ENCODE results near the gene GPN2. TPM values are rescaled to one million over a fixed set of nuclear protein-coding genes. Genes with fewer than 3 reads are reported as not detected.

GPN2 gene
- total RNA-seq, 1 donor from 2014 or later = 9.5 TPM

DNA sequence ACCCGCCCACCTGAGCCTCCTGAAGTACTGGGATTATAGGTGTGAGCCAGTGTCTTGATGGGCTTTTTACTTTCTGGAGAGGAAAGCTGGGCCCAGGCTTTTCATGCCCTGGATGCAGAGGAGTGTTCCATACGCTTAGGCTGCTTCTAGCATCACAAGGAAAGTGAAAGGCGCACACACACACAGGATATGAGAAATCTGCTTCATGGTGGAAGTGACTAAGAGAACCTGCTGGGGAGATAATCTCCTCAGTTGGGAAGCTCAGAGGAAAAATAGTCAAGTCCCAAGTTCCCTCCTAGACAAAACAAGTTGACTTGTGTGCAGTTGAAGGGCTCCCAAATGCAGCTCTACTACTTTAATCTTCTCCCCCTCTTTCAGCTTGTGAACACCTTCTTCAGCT, 33.6 kb upstream of the GPN2 start:
- Histone ChIP-seq H3K4me3 (ENCODE audit: low read depth, low read length) (no peak overlapping the region), H3K36me3 (ENCODE audit: control insufficient read depth, insufficient read depth, low read length) (no peaks in the 10 kb centered on the region), H3K27me3 (ENCODE audit: control insufficient read depth, insufficient read depth, low read length) (no peaks in the 10 kb centered on the region)
- DNase-seq (ENCODE audit: low read depth) = no peak
- TF ChIP-seq, protein P1, sequence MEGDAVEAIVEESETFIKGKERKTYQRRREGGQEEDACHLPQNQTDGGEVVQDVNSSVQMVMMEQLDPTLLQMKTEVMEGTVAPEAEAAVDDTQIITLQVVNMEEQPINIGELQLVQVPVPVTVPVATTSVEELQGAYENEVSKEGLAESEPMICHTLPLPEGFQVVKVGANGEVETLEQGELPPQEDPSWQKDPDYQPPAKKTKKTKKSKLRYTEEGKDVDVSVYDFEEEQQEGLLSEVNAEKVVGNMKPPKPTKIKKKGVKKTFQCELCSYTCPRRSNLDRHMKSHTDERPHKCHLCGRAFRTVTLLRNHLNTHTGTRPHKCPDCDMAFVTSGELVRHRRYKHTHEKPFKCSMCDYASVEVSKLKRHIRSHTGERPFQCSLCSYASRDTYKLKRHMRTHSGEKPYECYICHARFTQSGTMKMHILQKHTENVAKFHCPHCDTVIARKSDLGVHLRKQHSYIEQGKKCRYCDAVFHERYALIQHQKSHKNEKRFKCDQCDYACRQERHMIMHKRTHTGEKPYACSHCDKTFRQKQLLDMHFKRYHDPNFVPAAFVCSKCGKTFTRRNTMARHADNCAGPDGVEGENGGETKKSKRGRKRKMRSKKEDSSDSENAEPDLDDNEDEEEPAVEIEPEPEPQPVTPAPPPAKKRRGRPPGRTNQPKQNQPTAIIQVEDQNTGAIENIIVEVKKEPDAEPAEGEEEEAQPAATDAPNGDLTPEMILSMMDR (IDR thresholded peaks at IDR 0.05; ENCODE audit: insufficient read depth, low read length, poor library complexity, severe bottlenecking) = no peak

- DNase-seq (ENCODE audit: low read depth) = no peak
- H3K4me3 ChIP-seq (ENCODE audit: low read depth, low read length) = no peak overlapping the region
- TF ChIP-seq, protein P1 (IDR thresholded peaks at IDR 0.05; ENCODE audit: insufficient read depth, low read length, poor library complexity, severe bottlenecking) = no peak
- no peaks in the 10 kb centered on the region for H3K27me3 ChIP-seq (ENCODE audit: control insufficient read depth, insufficient read depth, low read length)
- H3K36me3 ChIP-seq (ENCODE audit: control insufficient read depth, insufficient read depth, low read length) = no peaks in the 10 kb centered on the region
Observed at GRCh38 chr1:26922901-26923300, 32.8 kb upstream of the GPN2 start.

DNA sequence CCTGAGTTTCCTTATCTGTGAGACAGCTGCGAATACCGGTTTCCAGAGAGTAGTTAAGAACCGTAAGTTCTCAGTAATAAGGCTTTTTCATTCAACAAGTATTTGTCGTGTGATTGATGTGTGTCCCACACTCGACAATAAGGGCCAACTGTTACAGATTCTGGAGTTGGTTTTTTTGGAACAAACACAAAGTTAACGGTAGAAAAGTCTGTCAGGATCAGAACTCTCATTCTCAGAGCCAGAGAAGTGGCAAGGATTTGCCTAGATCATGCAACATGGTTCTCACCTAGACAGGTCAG, 32.3 kb upstream of the GPN2 start:
- DNase-seq (ENCODE audit: low read depth) = no peak
- TF ChIP-seq, protein P1 (IDR thresholded peaks at IDR 0.05; ENCODE audit: insufficient read depth, low read length, poor library complexity, severe bottlenecking) = no peak
- Histone ChIP-seq H3K4me3 (ENCODE audit: low read depth, low read length) (peak overlapping the region; percentile 93), H3K27me3 (ENCODE audit: control insufficient read depth, insufficient read depth, low read length) (no peaks in the 10 kb centered on the region), H3K36me3 (ENCODE audit: control insufficient read depth, insufficient read depth, low read length) (no peaks in the 10 kb centered on the region)

DNA sequence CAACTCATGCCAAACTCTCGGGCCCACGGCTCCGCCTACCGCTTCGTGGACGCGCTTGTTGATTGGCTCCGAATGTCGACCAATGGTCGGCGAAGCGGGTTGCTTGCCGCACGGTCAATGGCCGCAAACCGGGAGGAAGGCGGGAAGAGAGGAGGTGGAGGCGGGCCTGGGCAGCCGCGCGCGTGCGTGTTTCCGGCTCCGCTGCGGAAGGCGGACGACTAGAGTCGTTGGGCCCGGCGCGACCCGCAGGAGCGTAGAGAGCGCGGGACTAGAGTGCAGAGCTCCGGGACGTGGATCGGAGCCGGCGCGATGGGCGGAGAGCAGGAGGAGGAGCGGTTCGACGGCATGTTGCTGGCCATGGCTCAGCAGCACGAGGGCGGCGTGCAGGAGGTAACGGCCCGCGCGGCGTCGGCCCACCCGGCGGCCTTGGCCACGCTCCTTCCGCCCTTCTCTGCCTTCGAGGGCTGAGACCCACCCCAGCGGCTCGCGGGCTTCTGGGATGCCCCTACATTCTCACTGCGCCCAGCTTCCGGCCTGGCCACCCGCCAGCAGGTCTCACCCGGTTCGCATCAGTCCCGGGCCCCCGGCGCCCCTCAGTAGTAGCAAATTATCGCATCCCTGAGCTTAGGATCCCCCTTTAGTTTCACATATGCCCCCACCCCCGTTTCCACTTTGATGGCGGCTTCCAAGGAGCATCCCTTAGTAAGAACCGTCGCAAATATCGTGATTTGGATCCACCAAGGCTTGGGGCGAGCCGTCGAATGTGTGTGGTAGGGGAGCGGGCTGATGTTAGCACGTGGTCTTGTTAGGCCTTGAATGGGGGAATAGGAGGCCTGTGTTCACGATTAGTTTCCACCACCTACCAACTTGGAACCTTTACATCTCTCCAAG, 31.7 kb upstream of the GPN2 start, which contains the start of gene NUDC:
Gene NUDC (plus strand): TSS at position 204 of the 891 bp plus-strand sequence. CDS start 106 bp downstream, at position 310.
- H3K36me3 ChIP-seq (ENCODE audit: control insufficient read depth, insufficient read depth, low read length) = no peaks in the 10 kb centered on the region
- TF ChIP-seq, protein P1 (IDR thresholded peaks at IDR 0.05; ENCODE audit: insufficient read depth, low read length, poor library complexity, severe bottlenecking) = no peak
- peak; percentile 93 for DNase-seq (ENCODE audit: low read depth)

DNA sequence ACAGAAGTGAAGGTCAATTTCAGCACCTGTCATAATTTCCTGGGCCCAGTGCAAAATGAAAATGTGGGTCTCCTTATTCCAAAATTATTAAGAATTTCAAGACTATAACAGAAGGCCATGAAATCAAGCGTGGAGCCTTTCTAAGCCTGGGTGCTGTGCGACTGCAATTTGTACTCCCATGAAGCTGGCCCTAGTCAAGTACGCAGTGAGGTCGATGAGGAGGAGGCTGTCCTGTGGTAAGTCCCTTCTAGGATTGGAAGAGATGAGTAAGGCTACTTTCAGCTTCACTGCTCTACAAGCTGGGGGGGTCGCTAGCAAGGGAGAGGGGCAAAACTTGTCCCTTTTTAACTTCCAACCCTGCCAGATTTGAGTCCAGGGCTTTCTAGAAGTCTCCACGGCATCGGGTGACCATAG, 31.1 kb upstream of the GPN2 start:
- H3K36me3 ChIP-seq (ENCODE audit: control insufficient read depth, insufficient read depth, low read length) = no peaks in the 10 kb centered on the region
- DNase-seq (ENCODE audit: low read depth) = no peak
- TF ChIP-seq, protein P1 (IDR thresholded peaks at IDR 0.05; ENCODE audit: insufficient read depth, low read length, poor library complexity, severe bottlenecking) = no peak
- peak overlapping the region; percentile 13 for H3K4me3 ChIP-seq (ENCODE audit: low read depth, low read length)
- no peaks in the 10 kb centered on the region for H3K27me3 ChIP-seq (ENCODE audit: control insufficient read depth, insufficient read depth, low read length)

More for the DNA sequence above, 31.7 kb upstream of the GPN2 start, which contains the start of gene NUDC:
- H3K27me3 ChIP-seq (ENCODE audit: control insufficient read depth, insufficient read depth, low read length) = no peaks in the 10 kb centered on the region
- peak within 1 kb of the TSS; percentile 93 for H3K4me3 ChIP-seq (ENCODE audit: low read depth, low read length)

Measured in kidney epithelial cell (primary cell).